ENCODE measurements around the gene WDR70.

The WDR70 gene

GRCh38 chr5:37727238-37727637 is 348.1 kb downstream of the WDR70 start:
- no peak for ATAC-seq

DNA sequence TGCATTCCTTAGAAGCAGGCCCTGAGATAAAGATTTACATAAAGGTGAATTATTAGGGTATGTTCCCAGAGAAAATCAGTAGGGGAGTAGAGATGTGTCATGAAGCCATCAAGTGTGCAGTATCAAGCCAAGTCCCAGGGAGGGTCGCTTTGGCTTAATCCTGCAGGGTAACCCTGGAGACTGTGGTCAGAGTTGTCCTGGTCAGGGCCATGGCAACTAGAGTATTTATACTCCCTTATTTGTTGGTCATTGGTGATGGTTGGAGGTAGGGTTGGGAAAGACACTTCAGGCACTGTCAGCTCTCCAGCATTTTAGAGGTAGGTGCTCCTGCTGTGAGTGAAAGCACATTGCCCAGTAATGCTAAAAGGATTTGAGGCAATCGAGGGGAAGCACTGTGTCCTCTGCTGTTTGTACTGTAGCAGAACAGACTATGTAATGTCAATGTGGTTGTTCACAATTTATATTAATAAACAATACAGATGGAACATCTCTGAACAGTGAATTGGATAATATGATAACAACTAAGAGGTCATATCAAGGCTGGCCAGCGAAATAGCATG is 351.9 kb downstream of the WDR70 start:
- no peak for ATAC-seq

DNA sequence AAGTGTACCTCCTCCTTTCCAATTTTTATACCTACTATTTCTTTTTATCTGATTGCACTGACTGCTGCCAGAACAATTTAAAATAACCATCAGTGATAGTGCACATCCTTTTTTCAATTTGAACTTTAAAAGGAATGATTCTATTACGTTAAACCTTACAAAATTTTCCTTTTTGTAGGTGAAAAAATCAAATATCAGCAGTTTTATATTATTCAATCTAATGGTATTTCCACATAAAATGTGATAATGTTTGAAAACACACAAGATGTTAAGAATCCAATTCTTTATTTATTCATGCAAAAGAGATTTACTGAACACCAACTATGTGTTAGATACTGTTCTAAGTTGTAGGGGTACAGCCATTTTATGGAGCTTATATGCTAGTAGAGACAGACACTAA is 355.0 kb downstream of the WDR70 start:
- ATAC-seq: no peak

- ATAC-seq: no peak
These were observed 356.7 kb downstream of the WDR70 start for GRCh38 chr5:37735649-37736347.

GRCh38 chr5:37736397-37736796 is 357.3 kb downstream of the WDR70 start:
- ATAC-seq: no peak

- ATAC-seq: no peak
These were observed 358.4 kb downstream of the WDR70 start for GRCh38 chr5:37737326-37738056.

- peak; percentile 76 to 86 for ATAC-seq
These were observed 359.1 kb downstream of the WDR70 start for GRCh38 chr5:37738057-37738691.

- ATAC-seq: no peak
These were observed 359.9 kb downstream of the WDR70 start for GRCh38 chr5:37738865-37739488.

- no peak for ATAC-seq
These were observed 360.7 kb downstream of the WDR70 start for GRCh38 chr5:37739817-37740261.

DNA sequence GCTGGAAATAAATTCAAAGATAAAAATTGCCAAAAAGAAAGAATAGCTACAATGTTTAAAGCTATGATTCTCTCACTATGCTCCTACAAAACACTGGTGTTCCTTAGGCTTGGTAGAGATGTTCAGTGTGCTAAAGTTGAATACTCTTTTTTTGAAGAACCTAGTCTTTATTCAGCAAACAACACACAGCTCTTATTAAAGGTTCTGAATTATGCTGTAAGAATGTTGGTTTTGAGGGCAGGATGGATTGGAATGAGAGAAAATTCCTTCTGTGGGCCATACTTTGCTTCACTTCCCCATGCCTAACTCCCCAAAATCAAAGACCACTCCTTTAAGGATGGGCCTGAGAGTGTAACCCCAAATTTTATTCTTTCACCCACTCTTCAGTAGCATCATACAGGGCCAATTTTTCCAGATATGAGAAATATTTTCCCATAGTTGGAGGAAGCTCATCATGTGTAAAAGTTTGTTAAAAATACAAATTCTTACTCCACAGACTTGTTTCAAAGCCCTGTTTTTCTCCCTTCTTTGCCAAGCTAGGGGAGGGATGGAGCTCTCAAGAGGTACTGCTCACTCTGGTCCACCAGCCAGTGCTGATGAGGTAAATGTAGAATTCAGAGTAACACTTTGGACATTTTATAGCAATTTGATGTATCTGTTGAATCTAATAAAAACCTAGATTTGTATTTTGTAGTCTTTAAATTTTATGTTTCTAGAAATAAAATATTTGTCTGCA is 361.4 kb downstream of the WDR70 start:
- no peak for ATAC-seq

DNA sequence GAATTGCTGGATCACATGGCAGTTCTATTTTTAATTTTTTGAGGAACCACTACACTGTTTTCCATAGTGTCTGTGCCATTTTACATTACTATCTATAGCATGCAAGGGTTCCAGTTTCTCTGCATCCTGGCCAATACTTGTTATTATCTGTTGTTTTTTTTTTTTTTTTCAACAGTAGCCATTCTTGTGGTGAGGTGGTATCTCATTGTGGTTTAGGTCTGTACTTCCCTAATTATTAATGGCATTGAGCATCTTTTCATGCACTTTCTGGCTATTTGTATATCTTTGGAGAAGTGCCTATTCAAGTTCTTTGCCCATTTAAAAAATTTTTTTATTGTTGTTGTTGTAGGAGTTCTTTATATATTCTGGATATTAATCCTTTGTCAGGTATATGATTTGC is 363.0 kb downstream of the WDR70 start:
- no peak for ATAC-seq

DNA sequence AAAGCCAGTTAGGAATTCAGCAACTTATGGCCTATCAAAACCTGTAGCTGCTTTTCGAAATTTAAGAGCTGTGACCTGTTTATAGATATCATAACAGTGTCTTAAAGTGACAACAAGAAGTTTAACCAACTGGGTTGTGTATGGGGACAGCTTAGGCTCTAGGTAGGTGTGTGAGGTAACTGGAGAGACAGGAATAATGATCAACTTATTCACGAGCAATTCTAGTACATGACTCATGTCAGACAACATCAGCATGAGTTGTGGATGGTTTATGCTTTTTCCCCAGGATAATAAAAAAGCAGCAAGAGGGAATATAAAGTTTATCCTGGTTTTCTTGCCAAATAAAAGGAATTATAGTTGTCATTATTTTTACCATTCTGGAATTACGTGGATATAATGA is 372.1 kb downstream of the WDR70 start:
- no peak for ATAC-seq

DNA sequence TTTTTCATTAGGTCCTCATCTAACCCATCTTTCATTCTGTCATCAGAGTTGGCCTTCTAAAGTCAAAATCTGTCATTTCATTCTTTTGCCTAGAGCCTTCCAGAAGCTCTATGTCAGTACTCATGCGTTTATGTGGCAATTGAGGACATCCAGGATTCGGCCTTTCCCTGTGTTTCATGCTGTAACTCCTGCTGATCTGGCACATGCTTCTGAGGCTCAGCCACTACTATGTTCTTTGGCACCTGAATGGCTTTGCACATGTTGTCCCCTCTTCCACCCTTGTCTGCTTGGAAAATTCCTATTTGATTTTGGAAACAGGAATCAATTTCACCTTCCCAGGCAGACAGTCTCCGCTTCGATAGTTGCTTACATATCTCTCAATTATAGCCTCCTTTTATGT is 375.9 kb downstream of the WDR70 start:
- no peak for ATAC-seq

- no peak for ATAC-seq
These were observed 376.5 kb downstream of the WDR70 start for GRCh38 chr5:37755581-37755980.

DNA sequence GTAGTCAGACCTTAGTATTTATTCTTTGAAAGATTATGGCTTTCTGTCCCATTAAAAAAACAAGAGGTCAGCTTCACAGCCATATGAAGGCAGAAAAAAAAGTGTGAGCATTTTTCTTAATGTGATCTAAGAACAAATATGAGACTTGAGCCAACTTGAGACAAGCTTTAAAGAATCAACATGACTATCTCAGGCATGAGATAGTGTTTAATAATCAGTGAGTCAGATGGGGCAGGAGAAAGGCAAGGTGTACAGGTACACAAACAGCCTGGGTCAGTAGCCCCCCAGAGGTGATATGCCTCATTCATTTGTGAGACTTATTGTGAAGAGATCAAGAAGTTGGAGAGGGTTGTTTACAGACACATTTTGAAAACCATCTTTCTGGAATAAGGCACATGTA is 377.1 kb downstream of the WDR70 start:
- no peak for ATAC-seq

DNA sequence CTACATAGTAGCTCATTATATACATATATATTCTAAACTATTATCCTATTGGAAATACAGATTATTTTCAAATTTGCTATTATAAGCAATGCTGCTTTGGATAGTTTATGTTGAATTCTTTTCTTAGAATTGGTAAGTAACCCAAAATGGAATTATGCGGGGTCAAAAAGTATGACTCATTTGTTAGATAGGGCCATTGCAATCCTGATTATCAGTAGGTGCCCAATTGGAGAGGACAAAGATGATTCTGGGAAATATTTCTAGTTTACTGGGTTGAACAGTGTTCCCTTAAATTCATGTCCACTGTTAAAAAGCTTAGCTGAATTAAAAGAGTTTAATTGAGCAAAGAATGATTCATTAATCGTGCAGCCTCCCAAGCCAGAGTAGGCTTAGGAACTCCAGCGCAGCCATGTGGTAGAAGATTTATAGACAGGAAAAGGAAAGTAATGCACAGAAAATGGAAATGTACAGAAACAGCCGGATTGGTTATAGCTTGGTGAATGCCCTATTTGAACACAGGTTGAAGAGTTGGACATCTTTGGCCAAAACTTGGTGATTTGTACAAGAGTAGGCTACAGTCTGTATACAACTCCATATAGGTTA is 379.0 kb downstream of the WDR70 start:
- no peak for ATAC-seq

GRCh38 chr5:37767251-37767650 is 388.1 kb downstream of the WDR70 start:
- no peak for ATAC-seq

- ATAC-seq: no peak
These were observed 388.8 kb downstream of the WDR70 start for GRCh38 chr5:37767961-37768360.

GRCh38 chr5:37768371-37768770 is 389.3 kb downstream of the WDR70 start:
- ATAC-seq: no peak

DNA sequence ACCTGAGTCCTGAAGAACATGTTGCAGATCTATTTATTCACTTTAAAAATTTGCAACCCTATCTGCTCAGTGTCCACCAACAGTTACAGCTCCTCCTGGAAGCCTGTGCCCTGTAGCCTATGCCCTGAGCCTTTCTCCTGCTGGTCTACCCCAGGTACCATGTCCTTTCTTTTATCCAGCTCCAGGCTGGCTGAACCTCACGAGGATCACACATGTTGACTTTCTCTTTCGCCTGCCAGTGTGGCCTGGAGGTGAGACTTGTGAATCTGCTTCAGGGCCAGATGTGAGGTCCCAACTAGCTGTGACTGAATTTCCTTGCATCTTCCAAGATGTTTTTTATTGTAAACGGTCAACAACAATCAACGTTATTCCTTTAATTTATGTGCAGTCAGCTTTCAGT is 390.0 kb downstream of the WDR70 start:
- ATAC-seq: no peak

GRCh38 chr5:37769840-37770239 is 390.7 kb downstream of the WDR70 start:
- ATAC-seq: no peak

DNA sequence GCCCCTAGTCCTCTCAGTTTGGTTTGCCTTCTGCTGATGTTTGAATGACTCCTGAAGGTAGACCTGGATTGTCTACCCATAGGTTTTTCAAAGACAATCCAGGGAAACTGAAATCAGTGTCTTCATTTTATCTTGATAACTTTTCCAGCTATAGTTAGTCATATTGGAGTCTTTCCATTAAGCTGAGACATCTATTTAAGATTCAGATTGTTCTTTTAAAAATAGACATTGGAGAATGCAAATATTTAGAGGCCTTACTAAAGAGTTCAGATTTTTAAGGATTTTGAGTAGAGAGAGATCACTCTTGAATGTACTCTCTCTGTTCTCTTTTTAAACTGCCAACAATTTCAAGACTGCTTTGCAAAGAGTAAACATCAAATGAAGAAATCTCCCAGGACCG is 391.7 kb downstream of the WDR70 start:
- ATAC-seq: no peak
